Upper lobe of left lung (tissue), 4 donors: ENCODE data around the gene RBFOX2.

Experiments
- CTCF ChIP-seq, 6 experiments: fragments of 450-650 bp in 4 of 6; fragments of 200-600 bp in 2 of 6; sonication (generic) in 2 of 6; IDR thresholded peaks; one replicate each; pipeline ENCODE4 v1.5.1; 2016 to 2019; ENCODE audit warnings: antibody characterized with exemption in 6 of 6
- EP300 ChIP-seq, 4 donors: sonication (generic); formaldehyde crosslinking; IDR thresholded peaks; one replicate each; pipeline ENCODE4 v1.5.1; 2017; ENCODE audit warnings: antibody characterized with exemption in 4 of 4, control low read depth in 2 of 4
- POLR2A ChIP-seq, 4 donors: fragments of 450-650 bp; IDR thresholded peaks; one replicate each; pipeline ENCODE4 v1.5.1; 2016 to 2017; ENCODE audit warnings: antibody characterized with exemption in 4 of 4, mild to moderate bottlenecking in 2 of 4
- POLR2AphosphoS5 ChIP-seq, 2 donors: sonication (generic); formaldehyde crosslinking; IDR thresholded peaks; one replicate each; pipeline ENCODE4 v1.5.1; 2017; ENCODE audit warnings: antibody characterized with exemption in 2 of 2

- TF ChIP-seq CTCF (IDR thresholded peaks at IDR 0.05) (no peak), POLR2AphosphoS5 (IDR thresholded peaks at IDR 0.05) (no peak), POLR2A (IDR thresholded peaks at IDR 0.05) (no peak), EP300 (IDR thresholded peaks at IDR 0.05) (no peak)
Measured at GRCh38 chr22:35761037-35761436, 267.6 kb downstream of the RBFOX2 start.
